Liver (tissue), 9 donors: ENCODE results near the gene PDK3. TPM values are rescaled to one million over a fixed set of nuclear protein-coding genes. Genes with fewer than 3 reads are reported as not detected.

Experiments
- DNase-seq: peaks from one replicate; pipeline ENCODE4 v3.0.0-alpha.2; 2017; ENCODE audit warnings: low spot score
- H3K27ac ChIP-seq, 2 donors: one replicate each; pipeline ENCODE4 v1.7.0; 2013; ENCODE audit warnings: inconsistent platforms in 2 of 2, low read length in 2 of 2, control low read depth in 1 of 2, low read depth in 1 of 2, mild to moderate bottlenecking in 1 of 2
- H3K27me3 ChIP-seq, 4 donors: one replicate each; pipeline versions ENCODE4 v1.6.1 to v1.7.0; 2013; ENCODE audit warnings: low read length in 3 of 4, inconsistent platforms in 1 of 4, mild to moderate bottlenecking in 1 of 4, moderate library complexity in 1 of 4; ENCODE audit not compliant: control insufficient read depth in 4 of 4, insufficient read depth in 4 of 4
- H3K36me3 ChIP-seq, 4 donors: one replicate each; pipeline versions ENCODE4 v1.6.1 to v1.7.0; 2013; ENCODE audit warnings: low read length in 3 of 4, mild to moderate bottlenecking in 3 of 4, low read depth in 1 of 4, moderate library complexity in 1 of 4; ENCODE audit not compliant: control insufficient read depth in 4 of 4, insufficient read depth in 3 of 4
- H3K4me1 ChIP-seq, 4 donors: one replicate each; pipeline versions ENCODE4 v1.6.1 to v1.7.0; 2013; ENCODE audit warnings: low read length in 3 of 4, mild to moderate bottlenecking in 3 of 4, moderate library complexity in 1 of 4; ENCODE audit not compliant: control insufficient read depth in 4 of 4, insufficient read depth in 4 of 4
- H3K4me3 ChIP-seq, 3 donors: one replicate each; pipeline versions ENCODE4 v1.6.1 to v1.7.0; 2013; ENCODE audit warnings: low read length in 3 of 3, control low read depth in 1 of 3, low read depth in 1 of 3, mild to moderate bottlenecking in 1 of 3
- H3K9ac ChIP-seq, 2 donors: one replicate each; pipeline ENCODE4 v1.7.0; 2013; ENCODE audit warnings: low read length in 2 of 2, mild to moderate bottlenecking in 2 of 2, moderate library complexity in 2 of 2, control low read depth in 1 of 2, low read depth in 1 of 2
- H3K9me3 ChIP-seq, 4 donors: one replicate each; pipeline versions ENCODE4 v1.6.1 to v1.7.0; 2013; ENCODE audit warnings: low read length in 3 of 4; ENCODE audit not compliant: control insufficient read depth in 4 of 4
- EGR1 ChIP-seq, 2 donors: IDR thresholded peaks; 2 replicates each; pipeline ENCODE4 v1.6.1; 2016 to 2018; ENCODE audit warnings: antibody characterized with exemption in 2 of 2, low read depth in 2 of 2
- FOXA1 ChIP-seq: IDR thresholded peaks from 2 replicates; pipeline ENCODE4 v1.6.1; 2016; ENCODE audit warnings: antibody characterized with exemption
- FOXA2 ChIP-seq: IDR thresholded peaks from 2 replicates; pipeline ENCODE4 v1.6.1; 2016; ENCODE audit warnings: antibody characterized with exemption
- GABPA ChIP-seq, 2 donors: IDR thresholded peaks in 1 of 2; conservative IDR thresholded peaks in 1 of 2; 2 replicates each; pipeline ENCODE4 v1.6.1; 2016; ENCODE audit warnings: antibody characterized with exemption in 2 of 2, mild to moderate bottlenecking in 1 of 2, moderate library complexity in 1 of 2
- HNF4A ChIP-seq, 2 donors: conservative IDR thresholded peaks; 2 replicates each; pipeline ENCODE4 v1.6.1; 2016; ENCODE audit warnings: antibody characterized with exemption in 2 of 2, mild to moderate bottlenecking in 2 of 2
- HNF4G ChIP-seq: IDR thresholded peaks from 2 replicates; pipeline ENCODE4 v1.6.1; 2016; ENCODE audit warnings: antibody characterized with exemption
- NR2F2 ChIP-seq: IDR thresholded peaks from 2 replicates; pipeline ENCODE4 v1.6.1; 2016; ENCODE audit warnings: antibody characterized with exemption
- RAD21 ChIP-seq, 2 donors: IDR thresholded peaks; 2 replicates each; pipeline ENCODE4 v1.6.1; 2016; ENCODE audit warnings: antibody characterized with exemption in 2 of 2, mild to moderate bottlenecking in 2 of 2
- RXRA ChIP-seq, 2 donors: IDR thresholded peaks; 2 replicates each; pipeline ENCODE4 v1.6.1; 2017 to 2018; ENCODE audit warnings: antibody characterized with exemption in 2 of 2, mild to moderate bottlenecking in 1 of 2
- SP1 ChIP-seq: IDR thresholded peaks from 2 replicates; pipeline ENCODE4 v1.6.1; 2018; ENCODE audit warnings: antibody characterized with exemption, mild to moderate bottlenecking
- TAF1 ChIP-seq: conservative IDR thresholded peaks from 2 replicates; pipeline ENCODE4 v1.6.1; 2016; ENCODE audit warnings: antibody characterized with exemption, mild to moderate bottlenecking
- YY1 ChIP-seq: IDR thresholded peaks from 2 replicates; pipeline ENCODE4 v1.6.1; 2016; ENCODE audit warnings: antibody characterized with exemption, mild to moderate bottlenecking
- WGBS: extraction: QIAGEN DNeasy Blood & Tissue Kit; methylation state at CpG from one replicate; pipeline ENCODE4 v1.1.7; 2013; 5-methylcytosine and 5-hydroxymethylcytosine counted together
- polyA plus RNA-seq, 2 donors: library from polyadenylated mRNA; stranded (reverse) in 1 of 2; unstranded in 1 of 2; fragments of 200-250 nt in 1 of 2; fragments of >200 nt in 1 of 2; fragmentation: Nextera tagmentation in 1 of 2; extraction: Ambion mirVana in 1 of 2; gene quantifications; one replicate each; pipeline versions ENCODE4 v1.2.1 to v1.2.3, GENCODE V29; 2013 to 2015
- total RNA-seq, 2 donors: library from RNA; depleted of rRNA; stranded (reverse); fragments of >200 nt; gene quantifications; one replicate each; pipeline ENCODE4 v1.2.3, GENCODE V29; 2014
- TF ChIP-seq, protein P1 (sequence below): fragments of 150-350 bp; IDR thresholded peaks from 2 replicates; pipeline ENCODE4 v1.5.1; 2017; ENCODE audit warnings: improper control_type of control experiment, low read depth, low read length; ENCODE audit not compliant: missing input control
- TF ChIP-seq, protein P2 (sequence below): IDR thresholded peaks from 2 replicates; pipeline ENCODE4 v1.6.1; 2016; ENCODE audit warnings: antibody characterized with exemption, mild to moderate bottlenecking
- TF ChIP-seq, protein P3 (sequence below): IDR thresholded peaks from 2 replicates; pipeline ENCODE4 v1.6.1; 2016; ENCODE audit warnings: antibody characterized with exemption
- TF ChIP-seq, protein P4 (sequence below): IDR thresholded peaks from 2 replicates; pipeline ENCODE4 v1.6.1; 2016; ENCODE audit warnings: antibody characterized with exemption
- TF ChIP-seq, protein P5 (sequence below): IDR thresholded peaks from 2 replicates; pipeline ENCODE4 v1.6.1; 2016; ENCODE audit warnings: antibody characterized with exemption
- donor health status: healthy.
- donor health status: healthy.
- donor health status: healthy.
- donor health status: healthy.
- donor health status: healthy.

Gene PDK3
- total and polyA plus RNA-seq, 4 donors: 6.0 to 14.0 (median 13.5) TPM

DNA sequence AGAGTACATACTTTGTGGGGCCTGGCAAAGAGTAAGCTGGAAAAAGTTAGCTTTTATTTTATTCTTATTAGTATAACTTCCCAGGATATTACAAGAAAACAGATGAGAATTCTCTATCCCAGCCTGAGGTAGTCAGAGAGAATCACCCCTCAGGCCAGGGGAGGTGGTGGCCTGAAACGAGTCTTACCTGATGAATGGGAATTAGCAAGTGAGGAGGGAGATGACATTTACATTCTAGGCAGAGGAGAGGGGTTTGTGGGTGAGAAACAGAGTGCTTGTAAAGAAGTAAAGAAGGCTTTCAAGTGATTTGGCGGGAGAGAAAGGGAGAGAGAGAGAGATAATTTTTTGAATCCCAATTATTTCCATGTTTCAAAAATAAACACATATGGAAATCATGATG lies 39.3 kb upstream of the PDK3 start:
- Histone ChIP-seq H3K9me3 (no peaks in the 10 kb centered on the region), H3K36me3 (no peaks in the 10 kb centered on the region), H3K27me3 (no peaks in the 10 kb centered on the region), H3K9ac (no peak overlapping the region), H3K4me3 (no peak overlapping the region), H3K27ac (no peak overlapping the region), H3K4me1 (peaks cover 0 to 5% (median 0%) of the 10 kb centered on the region in 4 donors)
- DNase-seq: no peak
- TF ChIP-seq RXRA (IDR thresholded peaks at IDR 0.05) (no peak), EGR1 (IDR thresholded peaks at IDR 0.05; ENCODE audit: low read depth in 2 of 2) (no peak), FOXA2 (no peak), FOXA1 (no peak), GABPA (IDR thresholded peaks at IDR 0.05 in 1 of 2, conservative IDR thresholded peaks at IDR 0.05 in 1 of 2) (no peak), HNF4A (conservative IDR thresholded peaks at IDR 0.05) (no peak), YY1 (no peak), SP1 (no peak), TAF1 (no peak)
- TF ChIP-seq, protein P1, sequence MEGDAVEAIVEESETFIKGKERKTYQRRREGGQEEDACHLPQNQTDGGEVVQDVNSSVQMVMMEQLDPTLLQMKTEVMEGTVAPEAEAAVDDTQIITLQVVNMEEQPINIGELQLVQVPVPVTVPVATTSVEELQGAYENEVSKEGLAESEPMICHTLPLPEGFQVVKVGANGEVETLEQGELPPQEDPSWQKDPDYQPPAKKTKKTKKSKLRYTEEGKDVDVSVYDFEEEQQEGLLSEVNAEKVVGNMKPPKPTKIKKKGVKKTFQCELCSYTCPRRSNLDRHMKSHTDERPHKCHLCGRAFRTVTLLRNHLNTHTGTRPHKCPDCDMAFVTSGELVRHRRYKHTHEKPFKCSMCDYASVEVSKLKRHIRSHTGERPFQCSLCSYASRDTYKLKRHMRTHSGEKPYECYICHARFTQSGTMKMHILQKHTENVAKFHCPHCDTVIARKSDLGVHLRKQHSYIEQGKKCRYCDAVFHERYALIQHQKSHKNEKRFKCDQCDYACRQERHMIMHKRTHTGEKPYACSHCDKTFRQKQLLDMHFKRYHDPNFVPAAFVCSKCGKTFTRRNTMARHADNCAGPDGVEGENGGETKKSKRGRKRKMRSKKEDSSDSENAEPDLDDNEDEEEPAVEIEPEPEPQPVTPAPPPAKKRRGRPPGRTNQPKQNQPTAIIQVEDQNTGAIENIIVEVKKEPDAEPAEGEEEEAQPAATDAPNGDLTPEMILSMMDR: no peak
- TF ChIP-seq, protein P2, sequence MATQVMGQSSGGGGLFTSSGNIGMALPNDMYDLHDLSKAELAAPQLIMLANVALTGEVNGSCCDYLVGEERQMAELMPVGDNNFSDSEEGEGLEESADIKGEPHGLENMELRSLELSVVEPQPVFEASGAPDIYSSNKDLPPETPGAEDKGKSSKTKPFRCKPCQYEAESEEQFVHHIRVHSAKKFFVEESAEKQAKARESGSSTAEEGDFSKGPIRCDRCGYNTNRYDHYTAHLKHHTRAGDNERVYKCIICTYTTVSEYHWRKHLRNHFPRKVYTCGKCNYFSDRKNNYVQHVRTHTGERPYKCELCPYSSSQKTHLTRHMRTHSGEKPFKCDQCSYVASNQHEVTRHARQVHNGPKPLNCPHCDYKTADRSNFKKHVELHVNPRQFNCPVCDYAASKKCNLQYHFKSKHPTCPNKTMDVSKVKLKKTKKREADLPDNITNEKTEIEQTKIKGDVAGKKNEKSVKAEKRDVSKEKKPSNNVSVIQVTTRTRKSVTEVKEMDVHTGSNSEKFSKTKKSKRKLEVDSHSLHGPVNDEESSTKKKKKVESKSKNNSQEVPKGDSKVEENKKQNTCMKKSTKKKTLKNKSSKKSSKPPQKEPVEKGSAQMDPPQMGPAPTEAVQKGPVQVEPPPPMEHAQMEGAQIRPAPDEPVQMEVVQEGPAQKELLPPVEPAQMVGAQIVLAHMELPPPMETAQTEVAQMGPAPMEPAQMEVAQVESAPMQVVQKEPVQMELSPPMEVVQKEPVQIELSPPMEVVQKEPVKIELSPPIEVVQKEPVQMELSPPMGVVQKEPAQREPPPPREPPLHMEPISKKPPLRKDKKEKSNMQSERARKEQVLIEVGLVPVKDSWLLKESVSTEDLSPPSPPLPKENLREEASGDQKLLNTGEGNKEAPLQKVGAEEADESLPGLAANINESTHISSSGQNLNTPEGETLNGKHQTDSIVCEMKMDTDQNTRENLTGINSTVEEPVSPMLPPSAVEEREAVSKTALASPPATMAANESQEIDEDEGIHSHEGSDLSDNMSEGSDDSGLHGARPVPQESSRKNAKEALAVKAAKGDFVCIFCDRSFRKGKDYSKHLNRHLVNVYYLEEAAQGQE: no peak
- 75% methylated on average over 2 of the region's 2 CpGs for WGBS

DNA sequence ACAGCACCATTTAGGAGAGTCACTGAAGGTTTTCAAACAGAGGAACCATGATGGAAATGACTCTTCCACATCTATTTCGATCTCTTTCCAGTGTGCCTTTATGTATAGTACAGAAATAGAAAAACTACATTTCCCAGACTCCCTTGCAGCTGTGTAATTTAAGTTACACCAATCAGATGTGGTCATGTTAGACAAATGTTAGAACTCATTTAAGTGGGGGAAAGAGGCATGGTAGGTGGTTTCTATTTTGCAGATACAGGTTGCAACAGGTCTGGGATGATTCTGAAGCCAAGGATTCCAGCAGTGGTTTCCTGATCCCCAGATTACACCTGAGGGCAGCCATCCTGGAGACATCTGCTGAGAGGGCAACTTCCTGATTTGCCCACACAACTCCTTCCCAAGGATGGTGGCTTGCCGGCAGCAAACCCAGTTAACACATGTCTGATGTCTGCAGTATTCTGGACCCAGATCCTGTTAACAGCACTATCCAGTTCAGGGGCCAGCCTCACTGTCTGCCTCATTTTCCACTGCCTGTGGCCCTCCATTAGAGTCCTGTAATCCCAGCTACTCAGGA lies 38.7 kb upstream of the PDK3 start:
- H3K9ac ChIP-seq: no peak overlapping the region
- no peaks in the 10 kb centered on the region for H3K9me3 ChIP-seq
- H3K4me1 ChIP-seq: peaks cover 0 to 5% (median 0%) of the 10 kb centered on the region in 4 donors
- no peak overlapping the region for H3K27ac ChIP-seq
- H3K4me3 ChIP-seq: no peak overlapping the region
- no peaks in the 10 kb centered on the region for H3K27me3 ChIP-seq
- DNase-seq: no peak
- H3K36me3 ChIP-seq: no peaks in the 10 kb centered on the region
- WGBS: 79% methylated on average over 2 of the region's 2 CpGs
- TF ChIP-seq, protein P2: no peak
- no peak for TF ChIP-seq TAF1
- TF ChIP-seq, protein P1: no peak
- no peak for TF ChIP-seq SP1
- TF ChIP-seq RAD21 (IDR thresholded peaks at IDR 0.05): no peak
- no peak for TF ChIP-seq HNF4G
- TF ChIP-seq, protein P3, sequence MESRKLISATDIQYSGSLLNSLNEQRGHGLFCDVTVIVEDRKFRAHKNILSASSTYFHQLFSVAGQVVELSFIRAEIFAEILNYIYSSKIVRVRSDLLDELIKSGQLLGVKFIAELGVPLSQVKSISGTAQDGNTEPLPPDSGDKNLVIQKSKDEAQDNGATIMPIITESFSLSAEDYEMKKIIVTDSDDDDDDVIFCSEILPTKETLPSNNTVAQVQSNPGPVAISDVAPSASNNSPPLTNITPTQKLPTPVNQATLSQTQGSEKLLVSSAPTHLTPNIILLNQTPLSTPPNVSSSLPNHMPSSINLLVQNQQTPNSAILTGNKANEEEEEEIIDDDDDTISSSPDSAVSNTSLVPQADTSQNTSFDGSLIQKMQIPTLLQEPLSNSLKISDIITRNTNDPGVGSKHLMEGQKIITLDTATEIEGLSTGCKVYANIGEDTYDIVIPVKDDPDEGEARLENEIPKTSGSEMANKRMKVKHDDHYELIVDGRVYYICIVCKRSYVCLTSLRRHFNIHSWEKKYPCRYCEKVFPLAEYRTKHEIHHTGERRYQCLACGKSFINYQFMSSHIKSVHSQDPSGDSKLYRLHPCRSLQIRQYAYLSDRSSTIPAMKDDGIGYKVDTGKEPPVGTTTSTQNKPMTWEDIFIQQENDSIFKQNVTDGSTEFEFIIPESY: no peak
- TF ChIP-seq HNF4A (conservative IDR thresholded peaks at IDR 0.05): no peak
- TF ChIP-seq, protein P4, sequence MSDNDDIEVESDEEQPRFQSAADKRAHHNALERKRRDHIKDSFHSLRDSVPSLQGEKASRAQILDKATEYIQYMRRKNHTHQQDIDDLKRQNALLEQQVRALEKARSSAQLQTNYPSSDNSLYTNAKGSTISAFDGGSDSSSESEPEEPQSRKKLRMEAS: no peak
- TF ChIP-seq FOXA2: no peak
- no peak for TF ChIP-seq RXRA (IDR thresholded peaks at IDR 0.05)
- TF ChIP-seq EGR1 (IDR thresholded peaks at IDR 0.05; ENCODE audit: low read depth in 2 of 2): no peak
- TF ChIP-seq GABPA (IDR thresholded peaks at IDR 0.05 in 1 of 2, conservative IDR thresholded peaks at IDR 0.05 in 1 of 2): no peak
- TF ChIP-seq, protein P5, sequence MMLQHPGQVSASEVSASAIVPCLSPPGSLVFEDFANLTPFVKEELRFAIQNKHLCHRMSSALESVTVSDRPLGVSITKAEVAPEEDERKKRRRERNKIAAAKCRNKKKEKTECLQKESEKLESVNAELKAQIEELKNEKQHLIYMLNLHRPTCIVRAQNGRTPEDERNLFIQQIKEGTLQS: no peak
- TF ChIP-seq NR2F2: no peak
- TF ChIP-seq YY1: no peak
